T-helper 1 cell treated with Interleukin-12 subunit alpha and Interleukin-12 subunit beta and Interleukin-4 antibody, amounts not matched to agents 30 ng/mL and 1 ng/mL, for 36 hours (primary cell): ENCODE results near the gene CEP192. TPM values are rescaled to one million over a fixed set of nuclear protein-coding genes. Genes with fewer than 3 reads are reported as not detected.
"Not testable (repeated sequence)": the region's sequence is repeated elsewhere in the genome, so short reads cannot be mapped to it uniquely, and the experiment has no call there.

Experiments
- intact Hi-C: fragments of 100-400 bp; cut with micrococcal nuclease; formaldehyde crosslinking; loops from one replicate; pipeline ENCODE4 v1.15.1; 2024
- total RNA-seq: library from RNA; stranded (reverse); gene quantifications from 2 replicates; pipeline ENCODE4 v1.2.3, GENCODE V29; 2022

CEP192 gene, protein sequence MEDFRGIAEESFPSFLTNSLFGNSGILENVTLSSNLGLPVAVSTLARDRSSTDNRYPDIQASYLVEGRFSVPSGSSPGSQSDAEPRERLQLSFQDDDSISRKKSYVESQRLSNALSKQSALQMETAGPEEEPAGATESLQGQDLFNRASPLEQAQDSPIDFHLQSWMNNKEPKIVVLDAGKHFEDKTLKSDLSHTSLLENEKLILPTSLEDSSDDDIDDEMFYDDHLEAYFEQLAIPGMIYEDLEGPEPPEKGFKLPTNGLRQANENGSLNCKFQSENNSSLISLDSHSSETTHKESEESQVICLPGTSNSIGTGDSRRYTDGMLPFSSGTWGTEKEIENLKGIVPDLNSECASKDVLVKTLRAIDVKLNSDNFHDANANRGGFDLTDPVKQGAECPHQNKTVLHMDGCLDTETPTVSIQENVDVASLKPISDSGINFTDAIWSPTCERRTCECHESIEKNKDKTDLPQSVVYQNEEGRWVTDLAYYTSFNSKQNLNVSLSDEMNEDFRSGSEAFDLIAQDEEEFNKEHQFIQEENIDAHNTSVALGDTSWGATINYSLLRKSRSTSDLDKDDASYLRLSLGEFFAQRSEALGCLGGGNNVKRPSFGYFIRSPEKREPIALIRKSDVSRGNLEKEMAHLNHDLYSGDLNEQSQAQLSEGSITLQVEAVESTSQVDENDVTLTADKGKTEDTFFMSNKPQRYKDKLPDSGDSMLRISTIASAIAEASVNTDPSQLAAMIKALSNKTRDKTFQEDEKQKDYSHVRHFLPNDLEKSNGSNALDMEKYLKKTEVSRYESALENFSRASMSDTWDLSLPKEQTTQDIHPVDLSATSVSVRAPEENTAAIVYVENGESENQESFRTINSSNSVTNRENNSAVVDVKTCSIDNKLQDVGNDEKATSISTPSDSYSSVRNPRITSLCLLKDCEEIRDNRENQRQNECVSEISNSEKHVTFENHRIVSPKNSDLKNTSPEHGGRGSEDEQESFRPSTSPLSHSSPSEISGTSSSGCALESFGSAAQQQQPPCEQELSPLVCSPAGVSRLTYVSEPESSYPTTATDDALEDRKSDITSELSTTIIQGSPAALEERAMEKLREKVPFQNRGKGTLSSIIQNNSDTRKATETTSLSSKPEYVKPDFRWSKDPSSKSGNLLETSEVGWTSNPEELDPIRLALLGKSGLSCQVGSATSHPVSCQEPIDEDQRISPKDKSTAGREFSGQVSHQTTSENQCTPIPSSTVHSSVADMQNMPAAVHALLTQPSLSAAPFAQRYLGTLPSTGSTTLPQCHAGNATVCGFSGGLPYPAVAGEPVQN (N-terminal part only)
- total RNA-seq, result 46.8 and 47.4 TPM in 2 replicates

DNA sequence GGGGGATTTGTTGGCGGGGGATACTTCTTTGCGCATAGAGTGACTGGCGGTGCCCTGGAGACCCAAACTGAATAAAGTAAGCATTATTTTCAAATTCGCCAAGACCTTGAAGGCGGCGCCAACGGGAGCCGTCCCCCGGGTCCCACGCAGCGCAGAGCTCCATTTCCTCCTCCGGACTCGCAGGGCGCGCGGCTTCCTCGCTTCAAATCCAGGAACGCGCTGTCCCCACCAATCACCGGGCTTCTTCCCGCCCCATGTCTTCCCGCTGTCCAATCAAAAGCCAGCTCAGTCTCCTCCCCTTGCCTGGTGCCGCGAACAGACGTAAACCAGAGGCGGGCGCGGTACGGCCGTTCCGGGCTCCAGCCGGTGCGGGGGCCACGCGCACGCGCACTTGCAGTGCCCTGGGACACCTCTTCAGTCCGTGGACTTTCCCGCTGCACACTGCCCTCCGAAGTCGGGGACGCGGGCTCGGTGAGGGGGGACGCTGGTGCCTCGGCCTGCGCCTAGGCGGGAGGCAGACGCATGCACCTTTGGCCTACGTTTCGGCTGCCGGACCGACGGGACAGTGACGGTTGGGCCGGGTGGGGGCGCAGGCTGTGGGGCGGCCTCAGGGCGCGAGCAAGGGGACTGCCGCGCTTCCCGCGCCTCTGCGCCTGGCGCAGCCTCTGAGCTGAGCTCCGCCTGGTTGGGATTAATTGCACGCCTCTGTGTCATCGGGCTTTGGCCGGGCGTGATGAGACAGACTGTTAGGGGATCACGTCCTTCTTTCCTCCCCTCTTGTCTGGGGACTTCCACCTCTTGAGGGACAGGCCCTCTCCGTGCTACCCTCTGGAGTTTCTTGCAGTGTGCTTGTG lies at the start of gene CEP192:
CEP192 (plus strand) TSS at position 396 of the 854 bp plus-strand sequence. CDS start 8,063 bp downstream, outside the sequence.
- intact Hi-C loops, result loop anchor here (1.0 to 5.0 kb wide), 12 partner anchors 43 to 1084 kb away; partner anchors contain the start of genes AFG3L2, CEP76, FAM210A and IMPA2

DNA sequence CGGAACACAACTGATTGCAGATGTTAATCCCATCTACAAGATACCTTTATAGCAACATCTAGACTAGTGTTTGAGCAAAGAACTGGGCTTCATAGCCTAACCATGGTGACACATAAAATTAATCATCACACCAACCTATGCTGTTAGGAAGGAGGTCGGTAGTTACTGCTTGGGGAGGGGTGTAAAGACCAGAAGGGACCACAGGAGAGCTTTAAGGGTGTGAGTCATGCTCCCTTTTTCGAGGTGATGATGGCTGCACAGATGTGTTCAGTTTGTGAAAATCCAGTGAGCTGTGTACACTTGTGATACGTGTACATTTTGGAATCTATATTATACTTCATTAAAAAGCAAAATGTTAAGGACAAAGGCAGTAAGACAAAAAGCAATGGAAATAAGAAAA lies 47.9 kb upstream of the CEP192 start:
- intact Hi-C loops, result no loop called here

DNA sequence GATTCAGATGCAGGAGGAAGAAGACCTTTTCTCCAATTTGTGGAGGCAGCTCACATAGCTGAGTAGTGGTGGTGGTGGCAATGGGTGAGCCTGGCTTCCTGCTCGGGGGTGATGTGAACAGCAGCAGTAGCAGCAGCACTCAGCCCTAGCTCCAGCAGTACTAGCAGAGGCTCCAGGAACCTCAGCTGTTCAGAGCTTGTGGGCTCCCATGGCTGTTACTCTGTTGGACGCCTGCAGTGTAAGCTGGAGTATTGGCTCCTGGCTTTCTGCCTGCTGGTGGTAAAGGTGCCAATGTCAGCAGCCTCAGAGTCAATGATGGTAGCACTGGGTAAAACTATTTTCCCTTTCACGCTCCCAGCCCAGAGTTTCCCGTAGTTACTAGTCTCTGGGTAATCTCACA lies 46.5 kb upstream of the CEP192 start:
- intact Hi-C loops, result loop anchor here (5.0 kb wide), 2 partner anchors 552 to 668 kb away; no protein-coding TSS in a partner anchor

DNA sequence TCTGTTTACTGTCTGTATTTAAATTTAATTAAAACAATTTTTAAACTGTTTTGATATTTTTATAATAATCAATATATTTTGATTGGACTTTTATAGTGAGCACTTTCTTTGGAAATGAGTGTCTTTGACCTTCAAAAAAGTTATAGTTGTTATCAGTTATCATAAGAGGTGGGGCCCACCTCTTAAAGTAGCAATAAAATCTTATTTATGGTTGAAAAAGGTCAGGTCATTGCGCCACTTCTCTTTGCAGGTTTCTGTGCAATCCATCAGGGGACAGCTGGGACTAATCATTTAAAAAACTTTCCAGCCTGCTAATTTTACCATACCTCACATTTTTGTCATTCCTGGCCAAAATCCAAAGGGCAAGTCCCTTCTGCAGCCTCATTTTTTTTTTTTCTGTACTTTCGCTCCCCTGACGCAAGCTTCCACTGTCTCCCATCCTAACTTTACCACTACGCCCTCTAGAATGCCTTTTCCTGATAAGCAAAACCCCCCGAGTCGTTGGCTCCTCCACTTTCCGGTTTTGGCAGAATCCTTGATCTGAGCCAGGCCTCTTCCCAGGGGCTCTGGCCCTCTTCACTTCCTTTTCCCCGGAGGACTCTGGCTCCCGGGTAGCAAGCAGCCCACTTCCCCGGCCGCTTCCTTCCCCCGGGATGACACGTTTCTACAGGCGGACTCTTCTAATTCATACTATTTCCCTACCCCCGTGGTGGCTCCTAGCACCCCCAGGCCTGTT lies 44.4 kb upstream of the CEP192 start:
- intact Hi-C loops, result loop anchor here (1.0 to 5.0 kb wide), 13 partner anchors 12 to 1096 kb away; partner anchors contain the start of genes AFG3L2, CEP76, CHMP1B and MPPE1

DNA sequence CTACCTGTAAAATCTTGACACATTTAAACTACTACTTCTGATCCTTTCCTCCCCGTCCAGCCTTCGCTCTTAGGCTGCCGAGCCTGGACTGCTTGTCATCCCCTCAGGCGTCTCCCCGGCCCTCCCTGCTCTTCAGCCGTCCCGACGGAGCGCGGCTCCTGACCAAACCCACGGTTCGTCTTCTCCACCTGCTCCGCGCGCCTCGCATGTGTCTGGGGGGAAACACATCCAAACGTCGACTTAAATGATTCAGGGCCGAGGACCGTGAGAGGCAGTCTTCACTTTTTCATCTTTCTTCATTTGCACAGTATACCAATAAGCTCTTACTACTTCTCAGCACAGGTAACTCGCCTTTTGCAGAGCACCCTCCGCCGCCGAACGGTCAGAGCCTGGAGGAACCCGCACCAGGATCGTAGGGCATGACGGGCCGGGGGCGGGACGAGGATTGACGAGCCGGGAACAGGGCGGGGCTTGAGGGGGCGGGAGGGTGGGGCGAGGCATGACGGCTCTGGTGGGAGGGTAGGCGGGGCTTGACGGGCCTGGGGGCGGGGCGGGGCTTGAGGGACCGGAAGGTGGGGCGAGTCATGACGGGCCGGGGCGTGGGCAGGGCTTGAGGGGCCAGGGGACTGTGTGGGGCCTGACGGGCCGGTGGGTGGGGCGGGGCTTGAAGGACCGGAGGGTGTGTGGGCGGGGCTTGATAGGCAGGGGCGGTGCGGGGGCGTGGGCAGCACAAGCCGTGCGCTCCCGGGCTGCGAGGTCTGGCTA lies 43.7 kb upstream of the CEP192 start, which contains the start of gene SEH1L:
SEH1L (plus strand) TSS at position 727 of the 765 bp plus-strand sequence. CDS start 111 bp downstream, outside the sequence.
- intact Hi-C loops, result loop anchor here (1.0 to 5.0 kb wide), 18 partner anchors 13 to 1097 kb away; partner anchors contain the start of genes AFG3L2, CEP192, CEP76 and CHMP1B

DNA sequence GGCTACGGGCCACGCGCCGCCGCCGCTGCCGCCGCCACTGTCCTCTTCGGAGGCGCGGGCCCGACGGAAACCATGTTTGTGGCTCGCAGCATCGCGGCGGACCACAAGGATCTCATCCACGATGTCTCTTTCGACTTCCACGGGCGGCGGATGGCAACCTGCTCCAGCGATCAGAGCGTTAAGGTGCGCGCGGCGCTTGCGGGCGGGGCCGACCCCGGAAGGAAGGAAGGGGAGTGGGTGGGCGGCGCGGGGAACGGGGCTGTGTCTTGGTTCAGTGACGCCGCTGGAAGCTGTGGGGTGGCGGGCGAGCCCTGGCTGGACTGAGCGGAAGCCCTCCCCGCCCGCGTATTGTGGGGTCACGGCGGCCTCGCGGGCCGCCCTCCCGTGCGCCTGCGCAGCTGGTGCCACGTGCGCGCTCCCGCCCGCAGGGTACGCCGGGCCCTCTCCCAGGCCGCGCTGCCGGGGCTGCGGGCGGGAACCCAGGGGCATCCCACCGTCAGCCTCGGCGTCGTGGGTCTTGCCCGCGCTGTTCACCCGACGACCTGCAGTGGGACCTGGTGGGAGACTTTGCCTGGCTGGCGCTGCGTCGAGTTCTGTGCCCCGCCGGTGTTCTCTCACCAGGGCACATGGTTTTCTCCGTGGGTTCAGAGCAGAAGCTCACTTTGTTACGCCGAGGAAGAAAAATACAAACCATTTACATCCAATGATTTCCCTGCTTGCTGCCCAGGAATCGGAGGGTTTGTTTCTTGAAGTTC lies 42.9 kb upstream of the CEP192 start:
- intact Hi-C loops, result loop anchor here (1.0 to 5.0 kb wide), 7 partner anchors 43 to 778 kb away; partner anchors contain the start of genes CEP192, FAM210A and RNMT

DNA sequence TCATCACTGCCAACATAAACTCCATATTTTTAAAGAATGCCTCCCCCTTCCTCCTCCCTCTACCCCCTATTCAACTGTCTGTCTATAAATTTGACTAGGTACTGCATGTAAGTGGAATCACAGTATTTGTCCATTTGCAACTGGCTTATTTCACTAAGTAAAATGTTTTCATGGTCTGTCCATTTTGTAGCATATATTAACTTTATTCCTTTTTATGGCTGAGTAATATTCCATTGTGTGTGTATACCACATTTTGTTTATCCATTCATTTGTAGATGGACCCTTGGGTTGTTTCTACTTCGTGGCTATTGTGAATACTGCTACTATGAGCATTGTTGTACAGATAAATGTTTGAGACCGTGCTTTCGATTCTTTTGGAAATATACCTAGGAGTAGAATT lies 32.7 kb upstream of the CEP192 start:
- intact Hi-C loops, result no loop called here

DNA sequence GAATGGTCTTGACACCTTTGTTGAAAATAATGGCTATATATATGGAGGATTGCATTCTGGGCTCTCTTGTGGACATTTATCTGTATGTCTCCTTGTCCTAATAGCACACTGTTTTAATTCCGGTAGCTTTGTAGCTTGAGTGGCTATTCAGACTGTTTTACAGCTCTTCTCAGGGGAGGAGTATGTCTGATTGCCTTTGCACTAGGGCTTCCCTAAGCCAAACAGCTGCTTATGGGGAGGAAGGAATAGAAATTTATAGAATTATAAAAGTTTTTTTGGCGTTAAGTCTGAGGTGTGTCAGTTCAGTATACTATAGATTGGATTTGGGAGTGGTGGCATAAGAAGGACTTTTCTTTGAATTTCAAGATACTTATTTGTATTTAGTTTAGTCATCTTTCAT lies 30.8 kb upstream of the CEP192 start:
- intact Hi-C loops, result no loop called here

DNA sequence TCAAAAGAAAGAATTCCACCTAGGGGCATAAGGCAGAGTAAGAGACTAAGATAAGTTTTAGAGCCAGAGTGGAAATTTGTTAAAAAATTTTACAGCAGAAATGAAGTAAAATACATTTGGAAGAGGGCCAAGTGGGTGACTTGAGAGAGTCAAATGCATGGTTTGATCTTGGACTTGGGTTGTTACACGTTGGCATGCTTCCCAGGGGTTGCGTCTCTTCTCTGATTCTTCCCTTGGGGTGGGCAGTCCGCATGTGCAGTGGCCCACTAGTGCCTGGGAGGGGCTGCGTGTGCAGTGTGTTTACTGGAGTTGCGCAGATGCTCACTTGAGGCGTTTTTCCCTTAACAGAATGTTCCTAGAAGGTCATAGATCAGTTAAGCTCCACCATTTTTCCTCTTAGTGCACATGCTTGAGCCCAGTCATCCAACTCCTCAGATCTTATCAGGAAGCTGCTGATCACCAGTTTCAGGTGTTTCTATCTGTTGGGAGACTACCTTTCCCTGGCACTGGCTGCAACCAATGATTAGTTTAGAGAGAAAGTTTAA lies 30.2 kb upstream of the CEP192 start:
- intact Hi-C loops, result no loop called here

DNA sequence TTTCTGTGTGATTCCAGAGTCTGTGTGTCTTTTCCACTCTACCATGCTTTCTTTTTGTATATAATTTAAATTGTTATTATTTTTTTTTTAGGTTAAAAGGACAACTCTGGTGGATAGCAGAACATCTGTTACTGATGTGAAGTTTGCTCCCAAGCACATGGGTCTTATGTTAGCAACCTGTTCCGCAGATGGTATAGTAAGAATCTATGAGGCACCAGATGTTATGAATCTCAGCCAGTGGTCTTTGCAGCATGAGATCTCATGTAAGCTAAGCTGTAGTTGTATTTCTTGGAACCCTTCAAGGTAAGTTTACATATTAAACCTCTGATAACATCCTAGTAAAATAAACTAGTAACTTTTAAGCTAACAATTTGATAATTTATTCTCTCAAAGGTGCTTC lies 28.1 kb upstream of the CEP192 start:
- intact Hi-C loops, result no loop called here

DNA sequence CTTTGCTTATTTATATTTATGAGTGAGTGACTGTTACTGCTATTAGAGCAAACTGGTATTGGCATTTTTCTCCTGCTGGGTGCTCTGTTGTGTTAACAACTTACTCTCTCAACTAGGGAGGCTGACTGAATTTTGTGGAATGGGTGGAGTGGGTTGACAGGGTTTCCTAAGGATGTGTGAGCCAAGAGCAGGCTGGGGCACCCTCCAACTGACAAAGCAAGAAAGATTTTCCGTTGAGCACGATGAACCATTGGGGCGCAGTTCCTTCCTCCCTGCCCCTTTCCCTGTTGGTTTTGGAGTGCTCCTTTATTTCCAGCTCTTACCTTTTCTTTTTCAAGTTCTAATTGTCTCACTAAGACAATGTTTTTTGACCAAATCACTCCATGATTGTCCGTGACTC lies 23.0 kb upstream of the CEP192 start:
- intact Hi-C loops, result no loop called here

DNA sequence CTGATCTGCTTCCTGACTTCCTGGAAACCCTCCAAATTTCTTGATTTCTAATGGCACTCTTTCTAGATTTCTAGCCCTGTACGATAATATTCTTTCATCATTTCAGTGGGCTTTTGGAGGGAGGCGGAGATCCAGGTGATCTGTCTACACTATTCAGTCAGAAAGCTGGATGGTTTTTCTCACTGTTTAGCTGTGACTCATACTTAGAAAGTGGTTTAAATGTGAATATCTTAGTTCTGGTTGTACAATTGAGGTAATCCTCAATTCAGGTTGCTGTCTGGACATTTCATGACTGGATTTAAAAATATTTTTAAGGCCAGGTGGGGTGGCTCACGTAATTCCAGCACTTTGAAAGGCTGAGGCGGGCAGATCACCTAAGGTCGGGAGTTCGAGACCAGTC lies 22.5 kb upstream of the CEP192 start:
- intact Hi-C loops, result no loop called here

DNA sequence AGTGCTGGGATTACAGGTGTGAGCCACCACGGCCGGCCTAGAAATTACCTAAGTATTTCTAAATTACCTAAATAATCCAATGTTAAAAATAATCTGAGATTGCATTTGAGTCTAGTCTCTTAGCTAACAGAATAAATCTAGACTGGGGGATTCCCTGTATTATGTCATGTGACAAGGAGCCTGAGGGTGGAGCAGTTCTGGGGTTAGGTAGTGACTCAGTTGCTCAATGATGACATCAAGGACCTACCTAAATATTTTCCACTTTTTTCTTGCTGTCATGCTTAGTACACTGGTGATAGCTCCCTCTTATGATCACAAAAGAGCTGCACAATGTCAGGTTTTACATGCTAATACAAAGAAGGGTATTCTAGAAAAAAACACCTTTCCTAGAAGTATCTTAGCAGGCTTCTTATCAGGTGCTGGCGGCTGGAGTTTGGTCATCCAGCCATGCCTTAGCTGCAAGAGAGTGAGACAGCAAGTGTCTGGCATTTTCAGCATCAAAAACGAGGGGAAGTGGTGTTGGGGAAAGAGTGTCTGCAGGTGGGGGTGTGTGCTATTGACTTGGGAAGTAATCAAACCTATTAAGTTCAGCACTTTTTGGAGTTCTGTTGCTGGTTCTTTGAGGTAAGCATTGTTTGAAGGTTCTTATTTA lies 17.5 kb upstream of the CEP192 start:
- intact Hi-C loops, result no loop called here

DNA sequence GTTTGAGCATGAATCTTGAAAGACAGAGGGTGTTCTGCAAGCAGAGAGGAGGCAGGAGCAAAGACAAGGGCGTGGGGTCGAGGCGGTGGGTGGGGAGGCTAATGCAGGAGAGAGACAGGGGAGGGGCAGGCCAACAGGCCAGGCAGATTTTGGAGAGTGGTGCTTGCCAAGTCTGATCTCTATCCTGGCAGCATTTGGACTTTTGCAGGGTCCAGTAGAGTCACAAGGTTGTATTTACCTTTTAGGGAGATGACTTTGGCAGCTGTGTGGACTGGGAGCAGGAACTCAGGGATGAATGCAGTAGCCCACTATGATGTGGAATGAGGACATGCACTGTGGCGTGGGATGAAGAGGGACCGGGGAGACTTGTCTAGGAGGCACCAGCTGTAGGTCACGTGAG lies 15.7 kb upstream of the CEP192 start:
- intact Hi-C loops, result no loop called here

DNA sequence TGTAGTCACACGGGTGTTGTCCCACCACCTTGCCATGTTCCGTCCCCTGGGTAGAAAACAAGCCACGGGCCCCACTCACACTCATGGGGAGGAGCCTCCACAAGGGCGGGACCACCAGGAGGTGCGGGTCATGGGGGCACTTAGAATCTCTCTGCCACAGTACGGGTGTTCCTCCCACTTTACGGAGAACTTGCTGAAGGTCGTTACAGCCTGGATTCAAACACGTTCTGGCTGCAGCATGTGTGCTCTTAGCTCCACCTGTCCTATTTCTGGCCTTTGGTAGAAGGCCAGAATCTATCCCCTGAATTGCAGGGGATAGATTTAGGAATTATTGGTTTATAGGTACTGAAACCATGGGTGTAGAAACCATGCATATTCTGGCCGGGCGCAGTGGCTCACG lies 14.9 kb upstream of the CEP192 start:
- intact Hi-C loops, result no loop called here

DNA sequence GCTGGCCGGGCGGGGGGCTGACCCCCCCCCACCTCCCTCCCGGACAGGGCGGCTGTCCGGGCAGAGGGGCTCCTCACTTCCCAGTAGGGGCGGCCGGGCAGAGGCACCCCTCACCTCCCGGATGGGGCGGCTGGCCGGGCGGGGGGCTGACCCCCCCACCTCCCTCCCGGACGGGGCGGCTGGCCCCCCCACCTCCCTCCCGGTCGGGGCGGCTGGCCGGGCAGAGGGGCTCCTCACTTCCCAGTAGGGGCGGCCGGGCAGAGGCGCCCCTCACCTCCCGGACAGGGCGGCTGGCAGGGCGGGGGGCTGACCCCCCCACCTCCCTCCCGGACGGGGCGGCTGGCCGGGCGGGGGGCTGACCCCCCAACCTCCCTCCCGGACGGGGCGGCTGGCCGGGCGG lies 11.1 kb upstream of the CEP192 start:
- intact Hi-C loops, result not testable (repeated sequence)
